Astrocyte (in vitro differentiated cells and primary cell): Measurements from ENCODE around the gene WASHC2C. TPM values are rescaled to one million over a fixed set of nuclear protein-coding genes. Genes with fewer than 3 reads are reported as not detected.
"Not testable (repeated sequence)": the region's sequence is repeated elsewhere in the genome, so short reads cannot be mapped to it uniquely, and the experiment has no call there.

Source experiments
- DNase-seq: peaks from one replicate; pipeline ENCODE4 v3.0.0-alpha.2; 2010; ENCODE audit warnings: low read depth
- FAIRE-seq: peaks from 2 replicates; lab custom pipeline; 2011; peaks lifted over from hg19 to GRCh38; lab: Jason Lieb, UNC
- H2AFZ ChIP-seq: 2 replicates; pipeline ENCODE4 v1.6.0; 2012; ENCODE audit warnings: low read depth, low read length, inconsistent platforms
- H3K27ac ChIP-seq: 2 replicates; pipeline ENCODE4 v1.5.1; 2011; ENCODE audit warnings: low read depth, low read length, inconsistent platforms
- H3K27me3 ChIP-seq: 2 replicates; pipeline ENCODE4 v1.6.0; 2011; ENCODE audit warnings: low read length, inconsistent platforms; ENCODE audit not compliant: insufficient read depth
- H3K36me3 ChIP-seq: 2 replicates; pipeline ENCODE4 v1.5.1; 2011; ENCODE audit warnings: low read length, inconsistent platforms; ENCODE audit not compliant: insufficient read depth
- H3K4me1 ChIP-seq: 2 replicates; pipeline ENCODE4 v1.5.1; 2011; ENCODE audit warnings: low read length, inconsistent platforms; ENCODE audit not compliant: insufficient read depth
- H3K4me2 ChIP-seq: 2 replicates; pipeline ENCODE4 v1.6.0; 2012; ENCODE audit warnings: low read length, inconsistent platforms
- H3K4me3 ChIP-seq: 2 replicates; pipeline ENCODE4 v1.5.1; 2011; ENCODE audit warnings: low read depth, mild to moderate bottlenecking, low read length, inconsistent platforms; ENCODE audit not compliant: insufficient read depth
- H3K79me2 ChIP-seq: 2 replicates; pipeline ENCODE4 v1.6.0; 2012; ENCODE audit warnings: mild to moderate bottlenecking, low read length, inconsistent platforms; ENCODE audit not compliant: insufficient read depth
- H3K9ac ChIP-seq: 2 replicates; pipeline ENCODE4 v1.6.0; 2012; ENCODE audit warnings: mild to moderate bottlenecking, low read length, inconsistent platforms
- H3K9me3 ChIP-seq: 2 replicates; pipeline ENCODE4 v1.5.1; 2012; ENCODE audit warnings: low read depth, mild to moderate bottlenecking, low read length, inconsistent platforms; ENCODE audit not compliant: insufficient read depth
- H4K20me1 ChIP-seq: 2 replicates; pipeline ENCODE4 v1.6.0; 2012; ENCODE audit warnings: low read length, inconsistent platforms; ENCODE audit not compliant: insufficient read depth
- H3K27ac Mint-ChIP-seq: one replicate; pipeline ENCODE4 v1.8.0; 2021; ENCODE audit warnings: mild to moderate bottlenecking, mixed read lengths; ENCODE audit not compliant: unreplicated experiment
- H3K27me3 Mint-ChIP-seq: one replicate; pipeline ENCODE4 v1.8.0; 2021; ENCODE audit warnings: low read depth, mixed read lengths; ENCODE audit not compliant: unreplicated experiment
- H3K36me3 Mint-ChIP-seq: one replicate; pipeline ENCODE4 v1.8.0; 2021; ENCODE audit warnings: low read depth, mixed read lengths; ENCODE audit not compliant: unreplicated experiment
- H3K4me1 Mint-ChIP-seq: one replicate; pipeline ENCODE4 v1.8.0; 2021; ENCODE audit warnings: low read depth, mixed read lengths; ENCODE audit not compliant: unreplicated experiment
- H3K4me3 Mint-ChIP-seq: one replicate; pipeline ENCODE4 v1.8.0; 2021; ENCODE audit warnings: mild to moderate bottlenecking, moderate library complexity, mixed read lengths; ENCODE audit not compliant: unreplicated experiment
- H3K9me3 Mint-ChIP-seq: one replicate; pipeline ENCODE4 v1.8.0; 2021; ENCODE audit warnings: mild to moderate bottlenecking, mixed read lengths; ENCODE audit not compliant: unreplicated experiment
- CTCF ChIP-seq: IDR thresholded peaks from 2 replicates; pipeline ENCODE4 v1.5.1; 2011; ENCODE audit warnings: low read depth, mild to moderate bottlenecking, inconsistent platforms, low read length, moderate library complexity; ENCODE audit not compliant: insufficient read depth
- EZH2 ChIP-seq: IDR thresholded peaks from 2 replicates; pipeline ENCODE4 v1.6.1; 2012; ENCODE audit warnings: mild to moderate bottlenecking, low read length, inconsistent platforms; ENCODE audit not compliant: insufficient read depth
- total RNA-seq: library from RNA; stranded (reverse); gene quantifications from 2 replicates; pipeline ENCODE4 v1.2.1, GENCODE V29; 2021

WASHC2C gene
- total RNA-seq, 1 donor from 2014 or later = 39.6 TPM

GRCh38 chr10:45817130-45817859, 90.2 kb downstream of the WASHC2C start:
- H3K4me1 ChIP-seq = peaks cover 4% of the 10 kb centered on the region
- no peak for DNase-seq
- FAIRE-seq = no peak
- TF ChIP-seq CTCF (no peak), EZH2 (no peak)
- no peaks in the 10 kb centered on the region for H3K79me2 ChIP-seq
- H3K9ac ChIP-seq = no peak overlapping the region
- H4K20me1 ChIP-seq = no peaks in the 10 kb centered on the region
- no peaks in the 10 kb centered on the region for H3K27me3 Mint-ChIP-seq
- no peaks in the 10 kb centered on the region for H3K36me3 ChIP-seq
- no peak overlapping the region for H3K27ac ChIP-seq
- no peaks in the 10 kb centered on the region for H3K27me3 ChIP-seq
- peaks cover 13% of the 10 kb centered on the region for H3K9me3 Mint-ChIP-seq
- no peak overlapping the region for H3K4me2 ChIP-seq
- H3K4me3 ChIP-seq = no peak overlapping the region
- H3K4me3 Mint-ChIP-seq = no peak overlapping the region
- peaks cover 10% of the 10 kb centered on the region for H3K4me1 Mint-ChIP-seq
- H3K9me3 ChIP-seq = peaks cover 3% of the 10 kb centered on the region
- H3K27ac Mint-ChIP-seq = no peak overlapping the region
- no peak overlapping the region for H2AFZ ChIP-seq
- H3K36me3 Mint-ChIP-seq = peaks cover 10% of the 10 kb centered on the region

- no peaks in the 10 kb centered on the region for H3K79me2 ChIP-seq
- H3K27ac Mint-ChIP-seq = no peak overlapping the region
- no peaks in the 10 kb centered on the region for H3K27me3 Mint-ChIP-seq
- H3K4me3 Mint-ChIP-seq = no peak overlapping the region
- no peak overlapping the region for H3K4me2 ChIP-seq
- no peak for FAIRE-seq
- peaks cover 3% of the 10 kb centered on the region for H3K9me3 ChIP-seq
- H3K4me1 Mint-ChIP-seq = peaks cover 10% of the 10 kb centered on the region
- H3K36me3 ChIP-seq = no peaks in the 10 kb centered on the region
- H3K27ac ChIP-seq = no peak overlapping the region
- no peaks in the 10 kb centered on the region for H4K20me1 ChIP-seq
- H3K27me3 ChIP-seq = no peaks in the 10 kb centered on the region
- H2AFZ ChIP-seq = no peak overlapping the region
- peaks cover 10% of the 10 kb centered on the region for H3K36me3 Mint-ChIP-seq
- H3K9me3 Mint-ChIP-seq = peaks cover 13% of the 10 kb centered on the region
- H3K4me1 ChIP-seq = peaks cover 4% of the 10 kb centered on the region
- H3K9ac ChIP-seq = no peak overlapping the region
- H3K4me3 ChIP-seq = no peak overlapping the region
- TF ChIP-seq CTCF = no peak
- no peak for TF ChIP-seq EZH2
- DNase-seq = no peak
These were observed 90.8 kb downstream of the WASHC2C start for GRCh38 chr10:45817912-45818311.

- H3K9ac ChIP-seq = no peak overlapping the region
- DNase-seq = no peak
- no peak for FAIRE-seq
- Mint-ChIP-seq H3K27me3 (no peaks in the 10 kb centered on the region), H3K27ac (peak overlapping the region; percentile 1), H3K4me3 (no peak overlapping the region), H3K9me3 (peaks cover 13% of the 10 kb centered on the region), H3K4me1 (peaks cover 6% of the 10 kb centered on the region), H3K36me3 (peaks cover 12% of the 10 kb centered on the region)
- no peak overlapping the region for H3K27ac ChIP-seq
- H3K79me2 ChIP-seq = no peaks in the 10 kb centered on the region
- no peak overlapping the region for H2AFZ ChIP-seq
- H3K9me3 ChIP-seq = peaks cover 3% of the 10 kb centered on the region
- H3K27me3 ChIP-seq = no peaks in the 10 kb centered on the region
- H3K4me3 ChIP-seq = no peak overlapping the region
- H3K4me1 ChIP-seq = peaks cover 2% of the 10 kb centered on the region
- H4K20me1 ChIP-seq = no peaks in the 10 kb centered on the region
- H3K4me2 ChIP-seq = no peak overlapping the region
- H3K36me3 ChIP-seq = no peaks in the 10 kb centered on the region
- TF ChIP-seq EZH2 (no peak), CTCF (no peak)
These were observed 92.5 kb downstream of the WASHC2C start for GRCh38 chr10:45819552-45819951.

GRCh38 chr10:45820107-45820830, 93.2 kb downstream of the WASHC2C start:
- peak; percentile 2 for DNase-seq
- not testable (repeated sequence) for H3K27me3 Mint-ChIP-seq, H3K36me3 ChIP-seq, H4K20me1 ChIP-seq, H3K4me3 Mint-ChIP-seq, H3K4me1 Mint-ChIP-seq, H3K4me3 ChIP-seq, H3K9ac ChIP-seq, H3K9me3 ChIP-seq, H2AFZ ChIP-seq, H3K27ac ChIP-seq, H3K27ac Mint-ChIP-seq, H3K79me2 ChIP-seq, H3K4me1 ChIP-seq, H3K4me2 ChIP-seq, H3K27me3 ChIP-seq, FAIRE-seq
- Mint-ChIP-seq H3K36me3 (peaks cover 12% of the 10 kb centered on the region), H3K9me3 (peaks cover 13% of the 10 kb centered on the region)
